Testis (tissue), 3 donors: Measurements from ENCODE around the gene BACE2. TPM values are rescaled to one million over a fixed set of nuclear protein-coding genes. Genes with fewer than 3 reads are reported as not detected.

Source experiments
- DNase-seq: peaks from one replicate; pipeline ENCODE4 v3.0.0-alpha.2; 2019
- H3K27ac ChIP-seq, 2 donors: fragments of 200-600 bp; sonication (generic); one replicate each; pipeline ENCODE4 v1.5.1; 2019
- H3K27me3 ChIP-seq: fragments of 200-600 bp; sonication (generic); one replicate; pipeline ENCODE4 v1.5.1; 2019
- H3K36me3 ChIP-seq: fragments of 200-600 bp; sonication (generic); one replicate; pipeline ENCODE4 v1.5.1; 2017; ENCODE audit warnings: low read depth; ENCODE audit errors: missing control alignments
- H3K4me1 ChIP-seq: fragments of 200-600 bp; sonication (generic); one replicate; pipeline ENCODE4 v1.5.1; 2019
- H3K4me3 ChIP-seq, 2 donors: fragments of 200-600 bp; sonication (generic); one replicate each; pipeline ENCODE4 v1.5.1; 2017 to 2019
- H3K9me3 ChIP-seq: fragments of 200-600 bp; sonication (generic); one replicate; pipeline ENCODE4 v1.5.1; 2017
- CTCF ChIP-seq, 3 experiments: fragments of 450-650 bp in 2 of 3; fragments of 200-600 bp in 1 of 3; sonication (generic) in 1 of 3; IDR thresholded peaks; one replicate each; pipeline ENCODE4 v1.5.1; 2016 to 2019; ENCODE audit warnings: antibody characterized with exemption in 3 of 3, mild to moderate bottlenecking in 2 of 3, moderate library complexity in 1 of 3
- POLR2A ChIP-seq: fragments of 450-650 bp; IDR thresholded peaks from one replicate; pipeline ENCODE4 v1.6.1; 2017; ENCODE audit warnings: antibody characterized with exemption, mild to moderate bottlenecking, moderate library complexity
- WGBS, 2 donors: methylation state at CpG; one replicate each; pipeline ENCODE4 v1.1.5; 2018; 5-methylcytosine and 5-hydroxymethylcytosine counted together
- intact Hi-C: fragments of 100-400 bp; cut with DNase I; formaldehyde crosslinking; loops from one replicate; pipeline ENCODE4 v1.15.1; 2023; ENCODE audit warnings: low total_unique reads
- polyA plus RNA-seq: library from polyadenylated mRNA; stranded (reverse); fragments of 350-450 nt; fragmentation: Illumina TruSeq; extraction: RNeasy Lipid Tissue Mini Kit (QIAGEN cat#74804); gene quantifications from one replicate; pipeline ENCODE4 v1.2.3, GENCODE V29; 2014; ENCODE audit warnings: low read depth, low replicate concordance; ENCODE audit not compliant: insufficient read depth
- total RNA-seq, 2 donors: library from RNA; depleted of rRNA; stranded (reverse); fragments of >200 nt; gene quantifications; one replicate each; pipeline ENCODE4 v1.2.3, GENCODE V29; 2016

The BACE2 gene
- total and polyA plus RNA-seq, 3 donors from 2014 or later: 17.4 to 28.6 (median 21.8) TPM

- Histone ChIP-seq H3K36me3 (no peaks in the 10 kb centered on the region), H3K27ac (no peak overlapping the region), H3K4me1 (no peaks in the 10 kb centered on the region), H3K27me3 (no peaks in the 10 kb centered on the region), H3K4me3 (no peak overlapping the region), H3K9me3 (no peaks in the 10 kb centered on the region)
- no peak for TF ChIP-seq CTCF (IDR thresholded peaks at IDR 0.05)
- 89 to 93% methylated on average over 17 of the region's 17 CpGs for WGBS, 2 donors
- no peak for DNase-seq
- intact Hi-C loops: loop anchor here (10.0 kb wide), 1 partner anchor 62 kb away; no protein-coding TSS in a partner anchor
Measured at GRCh38 chr21:41216486-41216885, 48.5 kb downstream of the BACE2 start.

- peak; percentile 20 for DNase-seq
- H3K27me3 ChIP-seq: no peaks in the 10 kb centered on the region
- H3K4me1 ChIP-seq: no peaks in the 10 kb centered on the region
- 80 to 83% methylated on average over 12 of the region's 12 CpGs for WGBS, 2 donors
- H3K36me3 ChIP-seq: no peaks in the 10 kb centered on the region
- H3K9me3 ChIP-seq: no peaks in the 10 kb centered on the region
- intact Hi-C loops: loop anchor here (10.0 kb wide), 1 partner anchor 63 kb away; no protein-coding TSS in a partner anchor
- TF ChIP-seq CTCF (IDR thresholded peaks at IDR 0.05): no peak
- no peak for TF ChIP-seq POLR2A
- H3K4me3 ChIP-seq: no peak overlapping the region
- H3K27ac ChIP-seq: no peak overlapping the region
Measured at GRCh38 chr21:41217671-41218385, 49.9 kb downstream of the BACE2 start.

GRCh38 chr21:41219498-41220207 is 51.7 kb downstream of the BACE2 start:
- H3K4me1 ChIP-seq: no peaks in the 10 kb centered on the region
- H3K9me3 ChIP-seq: no peaks in the 10 kb centered on the region
- no peak for TF ChIP-seq POLR2A
- no peak for TF ChIP-seq CTCF (IDR thresholded peaks at IDR 0.05)
- DNase-seq: no peak
- intact Hi-C loops: loop anchor here (10.0 kb wide), 1 partner anchor 65 kb away; no protein-coding TSS in a partner anchor
- H3K27ac ChIP-seq: no peak overlapping the region
- H3K27me3 ChIP-seq: no peaks in the 10 kb centered on the region
- 94 to 95% methylated on average over 14 of the region's 14 CpGs for WGBS, 2 donors
- no peaks in the 10 kb centered on the region for H3K36me3 ChIP-seq
- H3K4me3 ChIP-seq: no peak overlapping the region

GRCh38 chr21:41220208-41220733 is 52.3 kb downstream of the BACE2 start:
- intact Hi-C loops: no loop called here
- Histone ChIP-seq H3K27ac (no peak overlapping the region), H3K27me3 (no peaks in the 10 kb centered on the region), H3K36me3 (no peaks in the 10 kb centered on the region), H3K4me3 (no peak overlapping the region), H3K9me3 (no peaks in the 10 kb centered on the region), H3K4me1 (no peaks in the 10 kb centered on the region)
- DNase-seq: no peak
- 94 to 95% methylated on average over 8 of the region's 8 CpGs for WGBS, 2 donors
- TF ChIP-seq POLR2A (no peak), CTCF (IDR thresholded peaks at IDR 0.05) (no peak)
